SJCRH30 (cell line): Measurements from ENCODE around the gene RPS2. TPM values are rescaled to one million over a fixed set of nuclear protein-coding genes. Genes with fewer than 3 reads are reported as not detected.

ENCODE experiments used
- DNase-seq, 2 experiments: peaks; one replicate each; pipeline ENCODE4 v3.0.0-alpha.2; 2015 to 2020
- H3K27ac ChIP-seq: fragments of 250-450 bp; sonication (Bioruptor Pico); 2 replicates; pipeline ENCODE4 v1.5.1; 2020; ENCODE audit warnings: mild to moderate bottlenecking, moderate library complexity
- H3K27me3 ChIP-seq: fragments of 250-450 bp; sonication (Bioruptor Pico); 2 replicates; pipeline ENCODE4 v1.5.1; 2020; ENCODE audit warnings: mild to moderate bottlenecking, moderate library complexity
- H3K36me3 ChIP-seq: fragments of 250-450 bp; sonication (Bioruptor Pico); 2 replicates; pipeline ENCODE4 v1.5.1; 2020; ENCODE audit warnings: mild to moderate bottlenecking, moderate library complexity
- H3K4me1 ChIP-seq: fragments of 250-450 bp; sonication (Bioruptor Pico); 2 replicates; pipeline ENCODE4 v1.5.1; 2020; ENCODE audit warnings: mild to moderate bottlenecking, moderate library complexity
- H3K4me3 ChIP-seq: fragments of 250-450 bp; sonication (Bioruptor Pico); 2 replicates; pipeline ENCODE4 v1.5.1; 2020; ENCODE audit warnings: mild to moderate bottlenecking, moderate library complexity
- H3K9me3 ChIP-seq: fragments of 250-450 bp; sonication (Bioruptor Pico); replicated peaks from 2 replicates; pipeline ENCODE4 v1.5.1; 2020; ENCODE audit warnings: mild to moderate bottlenecking, moderate library complexity
- total RNA-seq: library from RNA; depleted of rRNA; stranded (reverse); fragments of >200 nt; shearing (Covaris generic); gene quantifications from 2 replicates; pipeline ENCODE4 v1.2.3, GENCODE V29; 2014

Gene RPS2
- total RNA-seq, 1 experiment from 2014 or later = 4,417 TPM

GRCh38 chr16:1919327-1919998 lies 45.2 kb downstream of the RPS2 start:
- DNase-seq = no peak
- Histone ChIP-seq H3K9me3 (no peaks in the 10 kb centered on the region), H3K27ac (no peak overlapping the region), H3K4me3 (no peak overlapping the region), H3K27me3 (peaks cover 15% of the 10 kb centered on the region), H3K36me3 (no peaks in the 10 kb centered on the region), H3K4me1 (peaks cover 11% of the 10 kb centered on the region)

DNA sequence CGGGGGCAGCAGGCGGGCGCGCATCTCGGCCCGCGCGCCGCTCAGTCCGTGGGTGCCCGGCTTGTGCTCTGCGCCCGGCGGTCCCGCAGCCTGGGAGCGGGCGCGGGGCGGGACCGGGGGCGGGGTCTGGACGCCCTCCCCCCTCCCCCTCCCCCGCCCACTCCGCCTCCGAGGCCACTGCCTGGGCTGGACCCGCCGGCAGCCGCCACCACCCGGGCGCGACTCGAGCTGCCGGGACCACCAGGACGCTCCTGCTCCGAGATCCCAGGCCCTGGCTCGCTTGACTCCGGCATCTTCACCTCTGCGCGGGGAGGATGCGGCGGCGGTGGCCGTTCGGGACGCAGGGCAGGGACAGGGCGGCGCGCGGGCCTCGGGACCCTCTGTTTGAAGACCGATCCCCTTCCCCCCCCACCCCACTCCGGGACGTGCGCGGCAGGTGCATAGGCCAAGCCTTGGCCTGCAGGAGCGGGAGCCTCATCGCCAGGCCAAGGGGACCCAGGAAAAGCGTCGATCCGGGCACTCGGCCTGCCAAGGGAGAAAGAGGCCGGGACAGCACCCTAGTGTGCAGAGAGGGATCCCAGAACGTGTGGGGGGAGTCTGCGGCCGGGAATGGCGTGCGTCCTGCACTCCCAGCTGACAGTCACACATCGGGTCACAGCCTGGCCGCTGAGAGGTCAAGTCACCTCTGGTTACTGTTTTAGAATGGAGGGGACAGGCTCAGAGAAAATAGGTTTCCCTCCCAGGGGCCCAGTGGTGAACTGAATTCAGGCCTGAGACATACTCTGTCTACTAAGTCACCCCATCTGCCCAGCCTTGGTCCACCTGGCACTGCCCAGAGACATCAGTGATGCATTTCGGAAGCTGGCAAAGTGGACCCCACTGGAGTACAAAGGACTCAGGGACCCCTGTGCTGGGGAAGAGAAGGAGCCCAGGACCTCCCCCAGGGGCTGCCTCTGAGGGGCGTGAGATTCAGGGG lies 46.0 kb downstream of the RPS2 start, which contains the start of gene HS3ST6:
TSS of gene HS3ST6 (minus strand) at position 65 of the 976 bp plus-strand sequence. CDS start 92 bp downstream, outside the sequence.
- no peak for DNase-seq
- Histone ChIP-seq H3K4me1 (peaks cover 7% of the 10 kb centered on the region; the same call in 1 of the 2 replicates), H3K27me3 (peaks cover 21% of the 10 kb centered on the region)

GRCh38 chr16:1917665-1918350 lies 46.8 kb downstream of the RPS2 start:
- H3K27ac ChIP-seq = no peak overlapping the region
- H3K9me3 ChIP-seq = no peaks in the 10 kb centered on the region
- H3K36me3 ChIP-seq = no peaks in the 10 kb centered on the region
- no peaks in the 10 kb centered on the region for H3K4me1 ChIP-seq
- no peak overlapping the region for H3K4me3 ChIP-seq
- DNase-seq = no peak
- peaks cover 28% of the 10 kb centered on the region for H3K27me3 ChIP-seq

More for the DNA sequence above, 46.0 kb downstream of the RPS2 start, which contains the start of gene HS3ST6:
- no peaks in the 10 kb centered on the region for H3K9me3 ChIP-seq
- H3K36me3 ChIP-seq = no peaks in the 10 kb centered on the region
- no peak within 1 kb of the TSS for H3K27ac ChIP-seq
- H3K4me3 ChIP-seq = no peak within 1 kb of the TSS

GRCh38 chr16:1917056-1917664 lies 47.5 kb downstream of the RPS2 start:
- DNase-seq = no peak
- Histone ChIP-seq H3K4me3 (no peak overlapping the region), H3K4me1 (no peaks in the 10 kb centered on the region), H3K36me3 (no peaks in the 10 kb centered on the region), H3K27me3 (peaks cover 28% of the 10 kb centered on the region), H3K27ac (no peak overlapping the region), H3K9me3 (no peaks in the 10 kb centered on the region)

DNA sequence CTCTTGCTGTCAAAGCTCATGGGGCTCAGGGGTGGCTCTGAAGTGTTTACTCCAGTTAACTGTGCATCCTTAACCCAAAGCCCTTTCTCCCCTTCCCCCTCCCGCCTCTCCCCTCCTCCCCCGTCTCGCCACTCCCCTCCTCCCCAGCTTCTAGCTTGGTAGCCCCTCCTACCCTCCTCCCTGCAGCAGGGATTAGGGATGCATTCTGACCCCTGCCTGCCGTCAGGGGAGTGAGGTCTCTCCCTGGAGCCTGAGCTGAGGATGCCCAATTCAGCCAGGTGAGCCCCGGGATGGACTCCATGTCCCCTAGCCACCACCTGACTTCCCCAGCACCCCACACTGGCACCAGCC lies 48.0 kb downstream of the RPS2 start:
- no peak overlapping the region for H3K4me3 ChIP-seq
- H3K9me3 ChIP-seq = no peaks in the 10 kb centered on the region
- H3K27me3 ChIP-seq = peaks cover 28% of the 10 kb centered on the region
- H3K27ac ChIP-seq = no peak overlapping the region
- DNase-seq = no peak
- no peaks in the 10 kb centered on the region for H3K36me3 ChIP-seq
- no peaks in the 10 kb centered on the region for H3K4me1 ChIP-seq

DNA sequence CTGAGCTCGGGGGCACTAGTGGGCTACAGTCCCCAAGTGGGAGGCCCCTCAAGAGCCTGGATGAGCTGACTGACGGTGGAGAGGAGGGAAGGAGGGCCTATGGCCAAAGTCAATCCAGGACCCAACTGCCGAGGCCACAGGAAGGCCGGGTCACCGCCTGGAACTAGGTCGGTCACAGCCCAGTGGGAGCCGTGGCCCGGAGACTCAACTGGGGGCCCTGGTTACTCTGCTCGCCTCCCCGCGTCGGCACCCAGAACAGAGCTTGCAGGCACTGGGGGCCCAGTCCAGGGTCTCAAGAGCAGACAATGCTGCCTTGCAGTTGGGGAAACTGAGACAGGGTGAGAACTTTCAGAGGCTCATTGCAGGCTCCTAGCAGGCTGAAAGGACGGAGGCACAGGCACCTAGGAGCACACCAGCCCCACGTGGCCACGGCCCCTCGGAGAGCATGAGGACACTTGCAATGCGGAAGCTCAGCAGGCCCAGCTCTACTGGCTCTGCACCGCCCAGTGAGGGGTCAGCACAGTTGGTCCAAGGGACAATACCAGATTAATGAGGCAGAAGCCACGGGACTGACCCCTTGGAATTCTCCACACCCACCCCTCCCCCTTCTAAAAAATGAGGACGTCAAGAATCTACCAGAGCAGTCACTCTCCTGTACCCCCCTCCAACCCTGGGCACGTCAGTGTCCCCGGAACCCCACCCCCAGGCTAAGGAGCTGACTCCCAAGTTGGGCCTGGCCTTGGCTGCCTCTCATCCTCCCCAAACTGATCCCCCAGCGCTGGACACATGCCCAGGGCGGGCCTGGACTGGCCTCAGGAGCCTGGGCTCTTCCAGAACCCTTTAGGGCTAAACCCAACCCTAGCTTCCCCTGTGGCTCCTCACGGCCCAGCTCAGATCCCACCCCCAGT lies 48.6 kb downstream of the RPS2 start:
- no peak for DNase-seq
- no peak overlapping the region for H3K4me3 ChIP-seq

GRCh38 chr16:1914988-1915387 lies 49.6 kb downstream of the RPS2 start:
- no peaks in the 10 kb centered on the region for H3K9me3 ChIP-seq
- H3K4me1 ChIP-seq = no peaks in the 10 kb centered on the region
- H3K4me3 ChIP-seq = no peak overlapping the region
- H3K36me3 ChIP-seq = no peaks in the 10 kb centered on the region
- DNase-seq = no peak
- peaks cover 28% of the 10 kb centered on the region for H3K27me3 ChIP-seq
- H3K27ac ChIP-seq = no peak overlapping the region

More for the DNA sequence above, 48.6 kb downstream of the RPS2 start:
- Histone ChIP-seq H3K9me3 (no peaks in the 10 kb centered on the region), H3K4me1 (no peaks in the 10 kb centered on the region), H3K36me3 (no peaks in the 10 kb centered on the region), H3K27ac (no peak overlapping the region), H3K27me3 (peaks cover 28% of the 10 kb centered on the region)

GRCh38 chr16:1914084-1914608 lies 50.5 kb downstream of the RPS2 start:
- H3K4me3 ChIP-seq = no peak overlapping the region
- peaks cover 6% of the 10 kb centered on the region for H3K4me1 ChIP-seq
- no peaks in the 10 kb centered on the region for H3K9me3 ChIP-seq
- no peak for DNase-seq
- H3K27me3 ChIP-seq = peaks cover 27% of the 10 kb centered on the region
- no peaks in the 10 kb centered on the region for H3K36me3 ChIP-seq
- no peak overlapping the region for H3K27ac ChIP-seq

- Histone ChIP-seq H3K4me1 (peaks cover 8% of the 10 kb centered on the region), H3K9me3 (no peaks in the 10 kb centered on the region), H3K27me3 (peaks cover 34% of the 10 kb centered on the region), H3K4me3 (no peak overlapping the region), H3K36me3 (no peaks in the 10 kb centered on the region), H3K27ac (no peak overlapping the region)
- no peak for DNase-seq
Observed at GRCh38 chr16:1913327-1914083, 51.1 kb downstream of the RPS2 start.

- Histone ChIP-seq H3K27ac (no peak overlapping the region), H3K27me3 (peaks cover 47% of the 10 kb centered on the region), H3K4me1 (peaks cover 8% of the 10 kb centered on the region), H3K9me3 (no peaks in the 10 kb centered on the region), H3K4me3 (no peak overlapping the region), H3K36me3 (no peaks in the 10 kb centered on the region)
- no peak for DNase-seq
Observed at GRCh38 chr16:1912215-1912543, 52.4 kb downstream of the RPS2 start.
